Measurements from ENCODE around the gene DCBLD1.

- TF ChIP-seq, protein P1, sequence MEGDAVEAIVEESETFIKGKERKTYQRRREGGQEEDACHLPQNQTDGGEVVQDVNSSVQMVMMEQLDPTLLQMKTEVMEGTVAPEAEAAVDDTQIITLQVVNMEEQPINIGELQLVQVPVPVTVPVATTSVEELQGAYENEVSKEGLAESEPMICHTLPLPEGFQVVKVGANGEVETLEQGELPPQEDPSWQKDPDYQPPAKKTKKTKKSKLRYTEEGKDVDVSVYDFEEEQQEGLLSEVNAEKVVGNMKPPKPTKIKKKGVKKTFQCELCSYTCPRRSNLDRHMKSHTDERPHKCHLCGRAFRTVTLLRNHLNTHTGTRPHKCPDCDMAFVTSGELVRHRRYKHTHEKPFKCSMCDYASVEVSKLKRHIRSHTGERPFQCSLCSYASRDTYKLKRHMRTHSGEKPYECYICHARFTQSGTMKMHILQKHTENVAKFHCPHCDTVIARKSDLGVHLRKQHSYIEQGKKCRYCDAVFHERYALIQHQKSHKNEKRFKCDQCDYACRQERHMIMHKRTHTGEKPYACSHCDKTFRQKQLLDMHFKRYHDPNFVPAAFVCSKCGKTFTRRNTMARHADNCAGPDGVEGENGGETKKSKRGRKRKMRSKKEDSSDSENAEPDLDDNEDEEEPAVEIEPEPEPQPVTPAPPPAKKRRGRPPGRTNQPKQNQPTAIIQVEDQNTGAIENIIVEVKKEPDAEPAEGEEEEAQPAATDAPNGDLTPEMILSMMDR (optimal IDR thresholded peaks at IDR 0.05 in 1 of 3, IDR thresholded peaks at IDR 0.05 in 1 of 3, conservative IDR thresholded peaks at IDR 0.05 in 1 of 3; ENCODE audit: extremely low read depth in 1 of 3, insufficient read depth in 2 of 3, low read length in 3 of 3), result no peak
- TF ChIP-seq EZH2 (IDR thresholded peaks at IDR 0.05; ENCODE audit: low read length), result no peak
These were observed 32.2 kb downstream of the DCBLD1 start for GRCh38 chr6:117514655-117515054.

Data from keratinocyte (primary cell).